Osteoblast (primary cell): ENCODE measurements around the gene CHMP5. TPM values are rescaled to one million over a fixed set of nuclear protein-coding genes. Genes with fewer than 3 reads are reported as not detected.
A peak's percentile ranks its signal among the peaks of the same experiment; 100 is the strongest.

Source experiments
- DNase-seq: peaks from one replicate; pipeline ENCODE4 v3.0.0; 2011; ENCODE audit warnings: low spot score, mixed read lengths; ENCODE audit not compliant: insufficient read length; ENCODE audit errors: missing footprints
- H2AFZ ChIP-seq: 2 replicates; pipeline ENCODE4 v1.6.0; 2011; ENCODE audit warnings: mild to moderate bottlenecking, low read length
- H3K27ac ChIP-seq: 2 replicates; pipeline ENCODE4 v1.5.1; 2011; ENCODE audit warnings: mild to moderate bottlenecking, low read depth, low read length, moderate library complexity
- H3K27me3 ChIP-seq: 2 replicates; pipeline ENCODE4 v1.6.0; 2012; ENCODE audit warnings: mild to moderate bottlenecking, control low read depth, inconsistent platforms, low read length, moderate library complexity; ENCODE audit not compliant: insufficient read depth
- H3K36me3 ChIP-seq: 2 replicates; pipeline ENCODE4 v1.5.1; 2011; ENCODE audit warnings: mild to moderate bottlenecking, low read length, control low read depth, moderate library complexity; ENCODE audit not compliant: insufficient read depth
- H3K4me1 ChIP-seq: 2 replicates; pipeline ENCODE4 v1.5.1; 2011; ENCODE audit warnings: mild to moderate bottlenecking, low read length, control low read depth, moderate library complexity; ENCODE audit not compliant: insufficient read depth
- H3K4me2 ChIP-seq: 2 replicates; pipeline ENCODE4 v1.6.0; 2011; ENCODE audit warnings: mild to moderate bottlenecking, low read length; ENCODE audit not compliant: insufficient read depth
- H3K4me3 ChIP-seq: fragments of 200-600 bp; sonication (generic); 3 replicates; pipeline ENCODE4 v1.5.1; 2012; ENCODE audit warnings: mild to moderate bottlenecking, low read length, inconsistent platforms; ENCODE audit not compliant: insufficient read depth
- H3K79me2 ChIP-seq: 2 replicates; pipeline ENCODE4 v1.6.0; 2012; ENCODE audit warnings: mild to moderate bottlenecking, low read length, control low read depth, inconsistent platforms; ENCODE audit not compliant: insufficient read depth
- H3K9me3 ChIP-seq: 2 replicates; pipeline ENCODE4 v1.5.1; 2011; ENCODE audit warnings: low read depth, low read length, control low read depth
- H4K20me1 ChIP-seq: 2 replicates; pipeline ENCODE4 v1.6.0; 2012; ENCODE audit warnings: mild to moderate bottlenecking, low read length, control low read depth; ENCODE audit not compliant: insufficient read depth
- total RNA-seq: library from RNA; depleted of rRNA; stranded (reverse); fragments of >200 nt; gene quantifications from 2 replicates; pipeline ENCODE4 v1.2.3, GENCODE V29; 2012
- TF ChIP-seq, protein P1 (sequence below): IDR thresholded peaks from 2 replicates; pipeline ENCODE4 v1.5.1; 2011; ENCODE audit warnings: mild to moderate bottlenecking, low read depth, low read length, moderate library complexity; ENCODE audit errors: extremely low read depth

The CHMP5 gene
- total RNA-seq, 1 donor = 71.7 TPM

DNA sequence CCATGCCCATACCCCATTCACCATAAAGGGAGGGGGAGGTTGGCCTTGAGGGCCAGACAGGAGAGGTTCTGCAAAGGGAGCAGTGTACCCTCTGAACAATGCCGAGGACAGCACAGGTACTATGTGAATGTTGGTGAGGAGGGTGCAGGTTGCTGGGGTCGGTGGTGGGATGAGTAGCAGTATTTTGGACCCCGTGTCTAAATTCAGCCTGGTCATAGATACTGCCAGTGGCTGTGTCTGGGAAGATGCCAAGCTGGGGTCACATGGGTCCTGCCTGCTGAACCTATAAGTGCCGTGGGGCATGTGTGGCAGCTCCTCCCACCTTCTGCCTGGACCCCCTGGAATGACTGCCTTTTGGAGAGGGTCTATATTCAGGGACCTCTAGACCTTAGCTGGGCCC, 36.2 kb upstream of the CHMP5 start:
- Histone ChIP-seq H3K4me3 (no peak overlapping the region), H3K79me2 (no peaks in the 10 kb centered on the region), H3K27ac (no peak overlapping the region), H4K20me1 (no peaks in the 10 kb centered on the region), H3K4me2 (no peak overlapping the region), H3K36me3 (no peaks in the 10 kb centered on the region), H2AFZ (no peak overlapping the region), H3K27me3 (no peaks in the 10 kb centered on the region), H3K4me1 (peaks cover 7% of the 10 kb centered on the region), H3K9me3 (no peaks in the 10 kb centered on the region)
- no peak for DNase-seq
- TF ChIP-seq, protein P1, sequence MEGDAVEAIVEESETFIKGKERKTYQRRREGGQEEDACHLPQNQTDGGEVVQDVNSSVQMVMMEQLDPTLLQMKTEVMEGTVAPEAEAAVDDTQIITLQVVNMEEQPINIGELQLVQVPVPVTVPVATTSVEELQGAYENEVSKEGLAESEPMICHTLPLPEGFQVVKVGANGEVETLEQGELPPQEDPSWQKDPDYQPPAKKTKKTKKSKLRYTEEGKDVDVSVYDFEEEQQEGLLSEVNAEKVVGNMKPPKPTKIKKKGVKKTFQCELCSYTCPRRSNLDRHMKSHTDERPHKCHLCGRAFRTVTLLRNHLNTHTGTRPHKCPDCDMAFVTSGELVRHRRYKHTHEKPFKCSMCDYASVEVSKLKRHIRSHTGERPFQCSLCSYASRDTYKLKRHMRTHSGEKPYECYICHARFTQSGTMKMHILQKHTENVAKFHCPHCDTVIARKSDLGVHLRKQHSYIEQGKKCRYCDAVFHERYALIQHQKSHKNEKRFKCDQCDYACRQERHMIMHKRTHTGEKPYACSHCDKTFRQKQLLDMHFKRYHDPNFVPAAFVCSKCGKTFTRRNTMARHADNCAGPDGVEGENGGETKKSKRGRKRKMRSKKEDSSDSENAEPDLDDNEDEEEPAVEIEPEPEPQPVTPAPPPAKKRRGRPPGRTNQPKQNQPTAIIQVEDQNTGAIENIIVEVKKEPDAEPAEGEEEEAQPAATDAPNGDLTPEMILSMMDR = no peak

DNA sequence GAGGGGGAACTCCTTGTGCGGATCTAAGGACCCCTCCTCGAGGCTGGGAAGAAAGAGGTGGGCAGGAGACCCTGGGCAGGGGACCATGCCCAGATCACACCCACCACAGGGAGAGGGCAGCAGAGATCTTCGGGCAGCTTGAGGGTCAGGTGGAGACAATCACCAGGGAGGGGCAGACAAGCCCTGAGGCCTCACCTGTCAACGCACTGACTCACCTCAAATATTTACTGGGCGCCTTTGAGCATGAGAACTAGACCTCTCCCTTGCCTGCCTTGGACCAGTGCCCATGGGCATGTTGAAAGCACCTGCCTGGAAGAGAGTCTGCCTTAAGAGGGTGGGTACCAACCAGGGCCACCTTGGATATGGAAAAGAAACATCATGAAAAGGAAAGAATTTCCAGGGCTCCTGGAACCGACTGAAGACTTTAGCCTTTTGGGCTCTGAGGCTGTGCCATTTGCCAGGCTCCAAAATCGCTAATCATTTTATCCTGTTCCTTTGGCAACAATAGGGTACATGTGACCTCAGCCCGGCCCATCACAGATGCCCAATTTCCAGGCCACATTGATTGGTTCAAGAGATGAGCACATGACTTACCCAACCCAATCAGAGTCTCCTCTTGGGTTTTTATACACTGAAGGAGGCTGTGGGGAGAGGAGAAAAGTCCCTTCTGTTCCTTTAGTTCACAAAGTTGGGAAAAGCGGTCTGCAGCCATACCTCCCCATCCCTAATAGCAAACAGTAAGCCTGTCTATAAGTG, 35.3 kb upstream of the CHMP5 start:
- H3K4me1 ChIP-seq = peaks cover 16% of the 10 kb centered on the region
- no peaks in the 10 kb centered on the region for H3K27me3 ChIP-seq
- H3K4me2 ChIP-seq = no peak overlapping the region
- no peaks in the 10 kb centered on the region for H3K79me2 ChIP-seq
- TF ChIP-seq, protein P1 = no peak
- H3K4me3 ChIP-seq = no peak overlapping the region
- no peaks in the 10 kb centered on the region for H4K20me1 ChIP-seq
- no peaks in the 10 kb centered on the region for H3K9me3 ChIP-seq
- no peaks in the 10 kb centered on the region for H3K36me3 ChIP-seq
- no peak overlapping the region for H2AFZ ChIP-seq
- no peak overlapping the region for H3K27ac ChIP-seq
- no peak for DNase-seq

DNA sequence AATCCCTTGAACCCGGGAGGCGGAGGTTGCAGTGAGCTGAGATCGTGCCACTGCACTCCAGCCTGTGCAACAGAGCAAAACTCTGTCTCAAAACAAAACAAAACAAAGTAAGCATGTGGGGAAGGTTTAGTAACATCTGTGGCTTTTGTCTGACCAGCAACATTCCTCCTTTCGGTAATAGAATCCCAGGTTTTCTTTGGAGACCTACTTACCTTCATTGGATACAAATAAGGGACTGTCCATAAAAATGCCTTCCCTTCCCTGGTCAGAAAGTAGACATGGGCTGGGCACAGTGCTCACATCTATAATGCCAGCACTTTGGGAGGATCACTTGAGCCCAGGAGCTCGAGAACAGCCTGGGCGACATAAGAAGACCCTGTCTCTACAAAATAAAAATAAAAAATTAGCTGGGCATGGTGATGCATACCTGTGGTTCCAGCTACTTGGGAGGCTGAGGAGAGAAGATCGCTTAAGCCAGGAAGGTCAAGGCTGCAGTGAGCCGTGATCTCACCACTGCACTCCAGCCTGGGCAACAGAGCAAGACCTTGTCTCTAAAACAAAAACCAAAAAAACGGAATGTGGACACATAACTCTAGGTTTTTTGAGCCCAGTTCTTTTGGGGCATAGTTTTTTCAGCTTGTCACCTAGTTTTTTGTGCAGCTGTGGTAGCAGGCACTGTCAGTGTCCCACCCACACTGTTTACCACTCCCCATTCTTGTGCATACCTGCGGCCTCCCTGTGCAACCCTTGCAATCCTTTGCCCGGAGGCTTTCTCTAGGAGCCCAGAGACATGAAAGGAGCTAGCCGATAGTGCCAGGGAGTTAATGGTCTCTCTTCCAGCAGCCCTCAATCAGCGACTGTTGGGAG, 33.9 kb upstream of the CHMP5 start:
- no peak overlapping the region for H3K4me2 ChIP-seq
- peaks cover 14% of the 10 kb centered on the region for H3K4me1 ChIP-seq
- no peaks in the 10 kb centered on the region for H3K9me3 ChIP-seq
- H3K27me3 ChIP-seq = no peaks in the 10 kb centered on the region
- no peak overlapping the region for H2AFZ ChIP-seq
- H4K20me1 ChIP-seq = no peaks in the 10 kb centered on the region
- DNase-seq = peak; percentile 53
- TF ChIP-seq, protein P1 = no peak
- H3K79me2 ChIP-seq = no peaks in the 10 kb centered on the region
- no peak overlapping the region for H3K4me3 ChIP-seq
- no peak overlapping the region for H3K27ac ChIP-seq
- no peaks in the 10 kb centered on the region for H3K36me3 ChIP-seq

DNA sequence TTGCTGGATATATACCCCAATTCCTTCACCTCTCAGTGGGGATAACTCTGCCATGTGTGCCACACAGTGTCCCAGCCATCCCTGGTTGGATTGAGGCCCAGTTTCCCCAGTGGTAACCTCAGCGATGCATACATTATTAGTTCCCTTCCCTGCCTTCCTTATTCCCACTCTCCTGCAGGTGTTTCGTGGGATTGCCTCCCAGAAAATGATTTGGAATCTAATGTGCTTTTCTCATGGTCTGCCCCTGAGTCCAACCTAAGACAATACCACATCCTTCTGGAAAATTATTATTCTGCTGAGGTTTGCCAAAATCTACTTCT, 33.3 kb upstream of the CHMP5 start:
- H3K27me3 ChIP-seq = no peaks in the 10 kb centered on the region
- H3K4me1 ChIP-seq = peaks cover 14% of the 10 kb centered on the region
- H4K20me1 ChIP-seq = no peaks in the 10 kb centered on the region
- H3K4me2 ChIP-seq = no peak overlapping the region
- DNase-seq = no peak
- no peak overlapping the region for H3K4me3 ChIP-seq
- no peak overlapping the region for H3K27ac ChIP-seq
- TF ChIP-seq, protein P1 = no peak
- no peaks in the 10 kb centered on the region for H3K9me3 ChIP-seq
- no peaks in the 10 kb centered on the region for H3K36me3 ChIP-seq
- H3K79me2 ChIP-seq = no peaks in the 10 kb centered on the region
- no peak overlapping the region for H2AFZ ChIP-seq
